Tibial nerve (tissue), 4 donors: Measurements from ENCODE around the gene CELSR1.

Experiments
- CTCF ChIP-seq, 5 experiments: fragments of 200-600 bp in 3 of 5; fragments of 450-650 bp in 2 of 5; sonication (generic) in 3 of 5; IDR thresholded peaks; one replicate each; pipeline ENCODE4 v1.5.1; 2016 to 2019; ENCODE audit warnings: antibody characterized with exemption in 5 of 5, mild to moderate bottlenecking in 3 of 5, moderate library complexity in 2 of 5
- EP300 ChIP-seq, 2 donors: sonication (generic); formaldehyde crosslinking; IDR thresholded peaks; one replicate each; pipeline ENCODE4 v1.6.1; 2017; ENCODE audit warnings: antibody characterized with exemption in 2 of 2, mild to moderate bottlenecking in 1 of 2
- POLR2A ChIP-seq, 2 donors: fragments of 450-650 bp; IDR thresholded peaks; one replicate each; pipeline ENCODE4 v1.6.1; 2017; ENCODE audit warnings: antibody characterized with exemption in 2 of 2, mild to moderate bottlenecking in 2 of 2, moderate library complexity in 2 of 2

- TF ChIP-seq CTCF (IDR thresholded peaks at IDR 0.05) (no peak), POLR2A (IDR thresholded peaks at IDR 0.05) (no peak), EP300 (IDR thresholded peaks at IDR 0.05) (no peak)
Observed at GRCh38 chr22:46397514-46397913, 139.9 kb downstream of the CELSR1 start.
